ENCODE measurements around the gene TIMD4.
"Not testable (repeated sequence)": the region's sequence is repeated elsewhere in the genome, so short reads cannot be mapped to it uniquely, and the experiment has no call there.

GRCh38 chr5:156925767-156926166, 37.3 kb downstream of the TIMD4 start:
- TF ChIP-seq ZKSCAN8 (CRISPR knock-in tag; IDR thresholded peaks at IDR 0.05); NR2F6 (CRISPR knock-in tag; IDR thresholded peaks at IDR 0.05); HDAC2 (IDR thresholded peaks at IDR 0.05); EP300 (IDR thresholded peaks at IDR 0.05; ENCODE audit: low read length): not testable (repeated sequence)
